CD4-positive, alpha-beta T cell treated with Interleukin-4 for 4 hours (primary cell): ENCODE results near the gene TOX2.
A peak's percentile ranks its signal among the peaks of the same experiment; 100 is the strongest.

ENCODE experiments used
- DNase-seq: peaks from one replicate; pipeline ENCODE4 v3.0.0-alpha.2; 2020

Gene TOX2

DNA sequence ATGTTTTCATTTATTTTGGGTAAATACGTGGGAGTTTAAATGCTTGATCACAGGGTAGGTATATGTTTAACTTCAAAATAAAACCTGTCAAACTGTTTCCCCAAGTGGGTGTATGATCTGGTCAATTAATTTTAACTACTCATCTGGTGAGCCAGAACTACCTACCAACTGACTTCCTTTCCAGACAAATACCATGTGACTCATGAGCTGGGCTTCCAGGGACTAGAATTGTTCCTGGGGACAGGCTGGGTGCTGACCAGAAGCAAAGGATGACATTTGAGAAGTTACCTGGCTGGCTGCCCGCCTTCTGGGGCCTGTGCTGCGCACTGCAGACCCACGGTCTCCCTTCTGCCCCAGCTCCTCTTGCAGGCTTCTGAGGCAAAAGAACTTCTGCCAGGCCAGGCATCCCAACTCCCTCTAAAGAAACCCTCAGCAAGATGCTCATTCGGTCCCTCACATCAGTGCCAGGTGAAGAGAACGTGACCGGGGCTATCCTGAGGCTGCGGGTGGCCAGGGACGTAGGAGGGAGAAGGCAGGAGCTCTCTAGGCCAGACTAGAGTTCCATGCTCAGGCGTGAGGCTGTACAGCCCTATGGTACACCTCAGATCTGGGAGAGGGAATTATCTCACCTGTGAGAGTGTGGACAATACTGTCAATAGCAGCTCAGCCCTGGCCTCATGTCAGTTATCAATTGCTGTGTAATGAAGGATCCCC lies 168.7 kb downstream of the TOX2 start:
- no peak for DNase-seq

DNA sequence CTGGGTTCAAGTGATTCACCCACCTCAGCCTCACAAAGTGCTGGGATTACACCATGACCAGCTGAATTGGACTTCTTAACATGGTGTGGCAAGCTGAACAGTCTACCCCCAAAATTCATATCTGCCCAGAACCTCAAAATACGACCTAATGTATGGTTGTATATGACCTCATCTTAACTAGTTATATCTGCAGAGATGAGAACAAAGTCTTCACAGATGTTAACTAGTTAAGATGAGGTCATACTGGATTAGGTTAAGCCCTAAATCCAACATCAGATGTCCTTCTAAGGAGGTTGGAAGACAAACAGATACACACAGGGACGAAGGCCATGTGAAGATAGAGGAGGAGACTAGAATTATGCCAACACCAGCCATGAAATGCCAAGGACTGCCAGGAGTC lies 169.8 kb downstream of the TOX2 start:
- no peak for DNase-seq

DNA sequence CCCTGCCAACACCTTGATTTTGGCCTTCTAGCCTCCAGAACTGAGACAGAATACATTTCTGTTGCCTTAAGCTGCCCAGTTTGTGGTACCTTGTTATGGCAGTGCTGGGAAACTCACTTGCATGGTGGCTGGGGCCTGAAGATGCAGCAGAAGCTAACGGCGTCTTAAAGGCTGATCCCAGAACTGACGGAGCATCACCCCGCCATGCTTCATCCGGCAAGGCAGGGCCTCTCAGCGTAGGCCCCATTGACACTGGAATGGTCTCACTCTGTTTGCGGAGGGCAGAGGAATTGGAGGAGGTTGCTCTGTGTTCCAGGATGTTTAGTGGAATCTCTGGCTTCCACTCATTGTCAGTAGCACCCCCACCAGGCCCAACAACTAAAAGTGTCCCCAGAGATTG lies 170.2 kb downstream of the TOX2 start:
- no peak for DNase-seq

DNA sequence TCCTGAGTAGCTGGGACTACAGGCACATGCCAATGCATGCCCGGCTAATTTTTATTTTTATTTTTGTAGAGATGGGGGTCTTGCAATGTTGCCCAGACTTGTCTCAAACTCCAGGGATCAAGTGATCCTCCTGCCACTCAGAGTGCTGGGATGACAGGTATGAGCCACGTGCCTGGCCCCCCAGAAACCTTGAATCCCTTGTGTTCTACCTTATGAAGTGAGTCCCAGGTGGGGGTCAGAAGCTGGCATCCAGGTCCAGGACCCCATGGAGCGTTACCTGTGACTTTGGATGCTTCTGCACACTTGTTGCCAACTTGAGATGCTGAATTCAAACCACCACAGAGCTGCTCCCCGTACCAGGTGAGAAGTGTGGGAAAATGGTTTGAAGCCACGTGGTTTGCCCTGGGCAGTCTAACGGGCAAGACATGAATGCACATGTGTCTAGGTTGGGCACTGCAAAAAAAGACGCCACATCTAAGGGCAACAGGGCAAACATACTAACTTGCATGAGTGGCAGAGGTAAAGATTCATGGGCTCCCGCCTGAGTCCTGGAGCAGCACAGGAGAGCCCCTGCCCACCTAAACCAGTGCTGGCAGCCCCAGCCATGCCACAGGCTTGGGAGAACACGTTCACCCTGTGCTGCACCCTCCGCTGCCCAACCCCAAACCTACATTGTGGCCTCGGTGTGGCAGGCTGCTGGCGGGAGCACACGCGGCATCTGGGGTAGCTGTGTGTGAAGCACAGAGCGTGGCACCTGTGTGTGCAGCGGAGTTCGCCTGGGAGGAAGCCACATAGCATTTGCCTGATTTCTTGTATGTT lies 171.2 kb downstream of the TOX2 start:
- no peak for DNase-seq

DNA sequence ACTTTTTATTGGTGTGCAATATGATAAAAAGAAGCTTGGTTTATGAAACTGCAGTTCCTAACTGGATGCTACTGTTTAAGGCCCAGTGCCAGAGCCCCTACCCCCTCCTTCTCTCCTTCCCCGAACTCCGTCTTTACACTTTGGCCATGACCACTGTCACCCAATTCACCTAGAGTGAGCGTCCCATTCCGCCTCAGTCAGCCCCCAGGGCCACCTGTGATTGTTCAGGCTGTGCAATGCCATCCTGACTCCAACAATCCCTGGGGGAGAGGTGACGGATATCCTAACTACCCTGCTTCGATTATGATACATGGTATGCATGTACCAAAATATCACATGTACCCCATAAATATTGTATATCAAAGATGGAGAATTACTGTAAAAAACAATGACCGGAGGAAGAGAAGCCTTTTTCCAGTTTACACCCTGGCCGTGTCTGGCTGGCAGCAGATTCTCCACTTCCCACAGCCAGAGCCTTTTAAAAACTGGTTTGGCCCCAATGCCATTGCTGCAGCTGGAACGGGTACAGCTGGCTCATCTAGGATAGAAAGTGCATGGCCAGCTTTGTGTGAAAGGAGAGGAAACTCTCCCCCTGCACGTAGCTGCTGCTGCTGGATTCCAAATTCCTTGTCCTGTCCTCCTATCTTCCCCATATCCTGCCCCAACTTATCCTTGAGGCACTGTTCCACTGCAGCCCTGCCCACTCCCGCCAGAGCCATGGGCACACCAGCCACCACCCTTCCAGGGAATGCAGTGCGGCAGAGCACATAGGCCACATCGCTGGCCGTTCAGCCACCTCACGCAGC lies 172.6 kb downstream of the TOX2 start:
- no peak for DNase-seq

DNA sequence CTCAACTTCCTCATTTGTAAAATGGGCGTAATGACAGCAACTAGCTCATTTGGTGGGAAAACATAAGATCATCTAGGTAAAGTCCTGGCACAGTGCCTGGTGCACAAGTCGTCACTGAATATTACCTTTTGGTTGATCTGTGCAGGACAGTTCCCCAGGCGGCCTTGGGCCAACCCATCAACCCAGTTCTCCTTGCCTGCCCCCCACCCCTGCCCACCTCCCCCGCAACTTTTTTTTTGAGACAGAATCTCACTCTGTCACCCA lies 173.1 kb downstream of the TOX2 start:
- DNase-seq = no peak

DNA sequence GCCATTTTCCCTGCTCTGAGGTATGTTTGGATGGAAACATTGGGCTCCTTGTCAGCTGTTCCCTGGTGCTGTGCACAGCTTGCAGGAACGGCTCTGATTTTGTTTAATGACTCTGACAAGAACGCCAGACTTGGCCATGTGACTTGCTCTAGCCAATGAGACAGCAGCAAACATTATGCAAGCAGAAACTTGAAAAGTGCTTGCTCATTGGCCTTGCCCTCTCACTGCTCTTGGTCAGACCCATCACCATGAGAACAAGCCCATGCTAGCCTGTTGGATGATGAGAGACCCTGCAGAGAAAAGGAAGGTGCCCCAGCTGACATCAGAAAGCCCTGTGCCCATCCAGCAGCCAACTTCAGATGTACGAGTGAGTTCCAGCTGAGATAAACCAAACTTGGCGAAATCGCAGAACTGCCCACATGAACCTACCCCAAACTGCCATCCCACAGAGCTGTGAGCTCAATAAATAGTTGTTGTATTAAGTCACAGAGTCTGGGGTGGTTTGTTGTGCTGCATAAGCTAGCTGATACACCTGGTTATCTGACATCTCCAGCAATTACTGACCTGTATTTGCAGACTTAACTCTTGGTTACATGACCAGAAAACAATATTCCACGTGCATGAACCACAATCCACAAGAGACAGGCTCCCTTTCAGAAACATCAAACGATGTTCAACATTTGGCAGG lies 175.5 kb downstream of the TOX2 start:
- DNase-seq = peak; percentile 8

DNA sequence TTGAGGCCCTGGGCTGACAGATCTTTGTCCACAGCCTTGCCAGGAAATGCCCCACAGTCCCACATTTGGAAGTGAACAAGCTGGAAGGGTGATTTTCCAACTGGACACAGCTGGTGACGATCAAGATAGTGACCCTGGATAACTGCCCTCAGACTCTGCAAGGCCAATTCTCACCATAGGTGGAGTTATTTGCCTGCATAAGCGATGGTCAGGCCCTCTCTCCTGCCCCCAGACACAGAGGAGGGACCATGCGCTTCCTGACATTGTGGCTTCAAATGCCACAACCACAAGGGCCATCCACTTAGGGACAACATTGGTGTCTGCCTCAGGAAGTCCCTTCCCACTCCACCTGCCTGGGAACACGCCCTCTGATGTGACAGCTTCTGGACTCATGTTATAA lies 176.4 kb downstream of the TOX2 start:
- no peak for DNase-seq

DNA sequence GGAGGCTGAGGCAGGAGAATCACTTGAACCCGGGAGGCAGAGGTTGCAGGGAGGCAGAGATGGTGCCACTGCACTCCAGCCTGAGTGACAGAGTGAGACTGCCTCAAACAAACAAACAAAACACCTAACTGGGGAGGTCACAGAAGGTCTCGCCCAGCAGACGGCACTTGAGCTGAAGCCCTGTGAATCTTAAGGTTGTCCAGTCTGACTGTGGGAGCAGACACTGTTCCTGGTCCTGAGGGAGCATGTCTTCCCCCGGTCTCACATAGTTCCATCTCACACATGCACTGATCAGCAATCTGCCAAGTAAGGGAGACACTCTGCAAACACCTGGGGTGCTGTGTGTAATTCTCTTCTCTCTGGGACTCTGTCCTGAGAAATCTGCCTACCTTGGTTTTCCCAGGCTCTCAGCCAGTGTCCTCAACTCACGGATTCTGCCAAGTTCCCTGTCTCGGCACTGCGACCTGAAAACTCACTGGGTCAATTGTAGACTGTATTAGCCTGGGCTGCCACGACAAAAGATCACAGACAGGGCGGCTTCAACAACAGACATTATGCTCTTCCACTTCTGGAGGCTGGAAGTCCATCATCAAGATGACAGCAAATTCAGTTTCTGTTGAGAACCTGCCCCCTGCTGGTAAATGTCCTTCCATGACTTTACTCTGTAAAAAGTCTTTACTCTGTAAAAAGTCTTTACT lies 178.0 kb downstream of the TOX2 start:
- DNase-seq = peak; percentile 34

DNA sequence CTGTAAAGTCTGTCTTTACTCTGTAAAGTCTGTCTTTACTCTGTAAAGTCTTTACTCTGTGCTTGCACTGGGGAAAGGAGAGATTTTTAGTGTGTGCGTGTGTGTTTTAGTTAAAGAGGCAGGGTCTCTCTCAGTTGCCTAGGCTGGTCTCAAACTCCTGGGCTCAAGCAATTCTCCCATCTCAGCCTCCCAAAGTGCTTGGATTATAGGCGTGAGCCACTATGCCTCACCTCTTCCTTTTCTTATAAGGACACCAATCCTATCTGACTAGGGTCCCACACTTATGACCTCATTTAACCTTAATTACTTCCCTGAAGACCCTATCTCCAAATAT lies 178.6 kb downstream of the TOX2 start:
- no peak for DNase-seq

DNA sequence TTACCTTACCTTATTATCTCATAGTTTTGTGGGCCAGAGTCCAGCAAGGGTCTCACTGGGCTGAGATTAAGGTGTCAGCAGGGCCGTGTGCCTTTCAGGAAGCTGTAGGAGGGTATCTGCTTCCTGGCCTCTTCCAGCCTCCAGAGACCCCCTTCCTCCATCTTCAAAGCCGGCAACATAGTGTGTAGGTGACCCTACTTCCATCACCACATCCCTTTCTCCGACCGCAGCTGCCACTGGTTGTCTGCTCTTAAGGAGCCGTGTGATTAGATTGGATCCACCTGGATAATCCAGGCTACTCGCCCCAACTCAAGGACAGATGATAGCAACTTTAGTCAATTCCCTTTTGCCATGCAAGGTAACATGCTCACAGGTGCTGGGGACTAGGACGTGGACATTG lies 181.2 kb downstream of the TOX2 start:
- no peak for DNase-seq

DNA sequence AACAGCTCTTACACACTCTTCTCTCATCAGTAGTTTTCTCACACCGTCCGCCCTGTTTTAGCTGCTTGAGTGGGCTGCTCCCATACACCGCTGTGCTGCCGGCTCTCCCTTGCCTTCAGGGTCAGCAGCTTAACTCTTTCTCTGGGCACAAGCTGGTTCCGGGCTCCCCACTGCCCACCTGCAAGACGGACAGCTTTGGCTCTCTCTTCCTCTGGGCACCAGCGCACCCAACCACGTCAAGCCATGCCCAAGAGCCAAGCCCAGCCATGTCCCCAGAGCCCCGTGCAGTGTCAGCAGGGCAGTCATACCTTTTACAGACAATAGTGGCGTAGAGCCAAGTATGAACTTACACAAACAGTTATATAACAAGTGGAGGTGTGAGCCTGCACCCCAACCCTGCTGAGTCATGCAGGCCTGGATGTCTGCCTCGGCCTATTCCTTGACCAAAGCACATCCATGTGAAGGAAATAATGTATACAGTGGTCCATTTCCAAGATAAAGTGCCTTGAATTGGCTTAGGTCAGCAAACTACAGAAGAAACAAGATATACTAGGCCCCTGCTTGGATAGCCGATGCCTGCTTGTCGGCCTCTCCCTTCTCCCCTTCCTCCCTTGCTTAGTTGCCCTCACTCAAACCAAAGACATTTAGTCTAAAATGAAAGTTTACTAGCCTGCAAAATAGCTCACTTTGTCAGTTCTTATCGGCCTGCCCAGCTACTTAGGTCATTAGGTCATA lies 183.0 kb downstream of the TOX2 start:
- DNase-seq = no peak

DNA sequence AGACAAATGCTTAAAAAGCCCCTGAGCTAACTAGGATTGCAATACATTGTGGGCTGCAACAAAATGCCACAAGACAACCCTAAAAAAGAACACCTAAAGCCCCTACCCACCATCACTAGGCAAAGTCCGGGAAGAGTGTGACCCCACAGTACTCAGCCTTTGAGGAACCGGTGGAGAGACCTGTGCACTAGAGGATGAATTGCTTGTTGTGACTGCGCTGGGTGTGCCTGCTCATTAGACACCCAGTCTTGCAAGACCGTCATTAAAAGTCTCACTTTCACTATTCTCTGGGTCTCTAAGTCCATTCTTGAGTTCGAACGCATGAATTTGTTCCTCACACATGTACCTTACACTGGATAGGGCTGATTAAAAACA lies 183.6 kb downstream of the TOX2 start:
- DNase-seq = no peak

DNA sequence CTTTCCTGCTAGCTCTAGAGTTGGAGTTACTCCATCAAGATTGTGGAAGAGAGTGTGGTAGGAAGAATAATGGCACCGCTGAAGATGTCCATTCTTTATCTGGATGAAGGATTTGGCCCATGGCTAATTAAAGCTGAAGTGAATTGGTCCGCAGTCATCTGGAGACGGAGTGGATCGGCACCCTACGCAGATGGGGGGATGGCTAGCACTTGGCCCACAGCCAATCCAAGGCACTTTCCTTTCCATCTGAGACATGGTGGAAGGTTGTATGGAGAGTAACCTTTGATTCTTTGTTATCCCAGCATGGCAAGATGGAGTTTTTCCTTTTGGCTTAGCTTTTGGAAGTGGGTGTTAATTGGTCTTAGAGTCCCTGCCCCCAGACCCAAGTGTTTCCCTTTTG lies 184.0 kb downstream of the TOX2 start:
- DNase-seq = no peak

DNA sequence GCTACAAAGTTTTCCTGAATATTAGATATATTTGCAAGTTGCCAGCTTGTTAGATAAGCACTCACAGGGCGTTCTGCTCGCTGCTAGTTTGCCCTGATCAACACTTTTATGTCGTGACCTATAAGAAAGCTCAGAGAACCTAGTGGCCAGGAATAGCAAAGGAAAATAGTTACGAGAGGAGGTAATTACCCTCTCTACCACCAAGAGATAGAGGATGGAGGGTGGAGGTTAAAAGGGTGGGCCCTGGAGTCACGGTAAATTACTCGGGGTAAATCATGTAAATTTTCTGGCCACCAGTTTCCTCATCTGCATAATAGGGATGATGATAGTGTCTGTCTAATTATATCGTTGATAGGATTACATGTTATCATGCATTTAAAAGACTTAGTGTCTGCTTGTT lies 185.2 kb downstream of the TOX2 start:
- DNase-seq = no peak

DNA sequence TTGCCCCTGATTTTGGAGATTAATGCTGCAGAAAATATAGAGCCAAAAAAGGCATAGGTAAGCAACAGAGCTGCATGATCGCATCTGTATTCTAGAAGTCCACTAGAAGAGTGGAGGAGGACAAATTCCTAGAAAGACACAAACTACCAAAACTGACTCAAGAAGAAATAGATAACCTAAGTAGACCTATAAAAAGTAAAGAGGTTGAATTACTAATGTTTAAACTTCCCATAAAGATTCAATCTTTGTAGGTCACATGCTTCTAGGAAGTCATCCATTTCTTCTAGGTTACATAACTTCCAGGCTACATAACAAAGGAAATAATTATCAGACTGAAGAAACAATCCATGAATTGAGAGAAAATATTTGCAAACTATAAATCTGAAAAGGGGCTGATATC lies 187.9 kb downstream of the TOX2 start:
- DNase-seq = no peak

DNA sequence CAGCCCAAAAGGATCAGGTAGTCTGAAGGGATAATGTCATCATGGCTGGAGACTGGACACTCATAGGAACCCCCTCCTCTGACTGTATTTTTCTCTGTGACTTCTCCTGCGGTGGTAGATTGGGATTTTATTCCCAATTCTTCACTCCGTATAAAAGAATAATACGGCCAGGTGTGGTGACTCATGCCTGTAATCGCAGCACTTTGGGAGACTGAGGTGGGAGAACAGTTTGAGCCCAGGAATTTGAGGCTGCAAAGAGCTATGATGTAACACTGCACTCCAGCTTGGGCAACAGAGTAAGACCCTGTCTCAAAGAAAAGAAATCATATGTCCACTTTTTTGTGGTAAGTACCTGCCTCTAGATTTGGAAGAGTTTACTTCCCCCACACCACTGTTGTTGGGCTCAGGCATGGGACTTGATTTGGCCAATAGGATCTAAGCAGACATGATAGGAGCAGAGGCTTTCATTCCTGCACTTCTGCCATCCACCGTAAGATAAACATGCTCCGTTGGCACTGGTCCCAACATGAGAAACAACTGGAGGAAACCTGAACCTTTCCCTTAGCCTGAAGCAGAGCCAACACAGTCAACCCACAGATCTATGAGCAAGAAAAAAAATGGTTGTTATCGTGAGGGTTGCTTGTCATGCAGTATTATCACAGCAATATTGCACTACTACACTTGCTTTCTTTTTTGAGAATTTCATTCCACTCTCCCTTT lies 190.3 kb downstream of the TOX2 start:
- no peak for DNase-seq

DNA sequence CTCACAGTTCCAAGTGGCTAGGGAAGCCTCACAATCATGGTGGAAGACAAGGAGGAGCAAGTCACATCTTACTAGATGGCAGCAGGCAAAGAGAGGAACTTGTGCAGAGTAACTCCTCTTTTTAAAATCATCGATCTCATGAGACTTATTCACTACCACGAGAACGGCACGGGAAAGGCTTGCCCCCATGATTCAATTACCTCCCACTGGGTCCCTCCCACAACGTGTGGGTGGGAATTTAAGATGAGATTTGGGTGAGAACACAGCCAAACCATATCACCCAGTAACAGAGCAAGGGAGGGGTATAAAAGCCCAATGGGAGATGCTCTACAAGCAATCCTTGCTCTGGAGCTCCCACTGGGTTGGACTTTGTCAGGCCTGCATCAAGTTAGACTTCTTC lies 192.0 kb downstream of the TOX2 start:
- DNase-seq = no peak

DNA sequence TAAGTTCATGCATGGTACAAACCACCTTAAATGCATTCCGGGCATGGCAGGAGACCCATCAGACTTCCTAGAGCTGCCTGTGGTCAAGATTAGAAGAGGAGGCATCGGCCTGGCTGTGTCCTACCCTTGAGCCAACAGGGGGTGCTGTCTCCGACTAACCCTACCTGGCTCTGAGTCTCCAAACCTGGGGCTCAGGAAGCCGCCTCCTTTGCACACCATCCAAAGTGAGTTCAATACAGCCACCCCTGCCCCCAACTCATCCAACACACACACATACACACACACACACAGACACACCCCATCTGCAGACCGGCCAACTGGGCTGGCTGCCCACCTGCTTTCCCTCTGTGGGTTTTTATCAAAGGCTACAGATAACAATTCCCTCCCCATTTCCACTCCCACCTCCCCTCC lies 195.3 kb downstream of the TOX2 start:
- DNase-seq = no peak

DNA sequence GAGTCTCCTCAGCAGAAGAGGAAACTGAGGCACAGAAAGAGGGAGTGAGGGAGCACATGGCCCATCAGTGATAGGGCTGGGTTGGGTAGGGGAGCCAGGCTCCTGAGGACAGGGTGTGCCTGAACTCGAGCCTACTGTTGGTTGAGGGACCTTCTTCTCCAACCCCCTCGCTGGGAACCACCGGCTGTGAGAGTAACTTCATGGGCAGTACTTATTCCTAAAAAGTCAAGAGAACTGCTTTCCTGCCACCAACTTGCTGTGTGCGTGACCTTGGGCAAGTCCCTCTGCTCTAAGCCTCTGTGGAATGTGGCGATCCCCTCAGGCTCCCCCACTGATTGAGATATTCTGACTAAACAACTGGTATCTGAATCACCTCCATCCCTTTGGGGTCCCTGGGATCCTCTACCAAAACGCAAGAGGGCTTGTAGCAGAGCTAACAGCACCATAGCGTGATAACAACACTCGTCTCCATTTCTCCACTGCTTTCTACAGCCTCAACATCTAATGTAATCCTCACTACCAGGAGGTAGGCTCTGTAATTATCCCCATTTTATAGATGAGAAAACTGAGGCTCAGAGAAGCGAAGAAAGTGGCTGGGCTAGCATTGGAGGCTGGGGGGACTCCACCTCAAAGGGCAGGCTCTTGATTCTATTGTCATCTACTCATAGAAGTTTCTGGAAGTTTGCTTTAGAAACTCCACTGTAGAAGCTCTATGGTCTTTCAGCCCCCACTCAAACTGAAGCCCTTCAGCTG lies 196.3 kb downstream of the TOX2 start:
- no peak for DNase-seq
